OCI-M2 (cell line): ENCODE results near the gene KCTD4.

Experiments used
- DNase-seq: peaks from one replicate; lab custom pipeline; 2025; ENCODE audit not compliant: unreplicated experiment; lab: John Stamatoyannopoulos, UW

The KCTD4 gene

GRCh38 chr13:45178349-45179162 lies 22.3 kb downstream of the KCTD4 start:
- DNase-seq, result no peak

GRCh38 chr13:45174478-45174877 lies 26.4 kb downstream of the KCTD4 start:
- no peak for DNase-seq

GRCh38 chr13:45168555-45168930 lies 32.3 kb downstream of the KCTD4 start:
- DNase-seq, result no peak

GRCh38 chr13:45167611-45168554 lies 33.0 kb downstream of the KCTD4 start:
- no peak for DNase-seq

- no peak for DNase-seq
Observed at GRCh38 chr13:45166858-45167257, 34.0 kb downstream of the KCTD4 start.

GRCh38 chr13:45162821-45163220 lies 38.0 kb downstream of the KCTD4 start:
- no peak for DNase-seq

- no peak for DNase-seq
Observed at GRCh38 chr13:45162194-45162593, 38.7 kb downstream of the KCTD4 start.

- DNase-seq, result no peak
Observed at GRCh38 chr13:45156565-45157361, 44.1 kb downstream of the KCTD4 start.

GRCh38 chr13:45149964-45150363 lies 50.9 kb downstream of the KCTD4 start:
- no peak for DNase-seq

- no peak for DNase-seq
Observed at GRCh38 chr13:45143346-45143751, 57.5 kb downstream of the KCTD4 start.
